IPS DF 6.9 (cell line): ENCODE data around the gene PLGRKT.
"Not testable (repeated sequence)": the region's sequence is repeated elsewhere in the genome, so short reads cannot be mapped to it uniquely, and the experiment has no call there.

Source experiments
- DNase-seq: peaks from one replicate; pipeline ENCODE4 v3.0.0-alpha.2; 2013; ENCODE audit warnings: low read depth, low spot score
- H3K27ac ChIP-seq: one replicate; pipeline ENCODE4 v1.5.1; 2013; ENCODE audit warnings: low read length, control low read depth
- H3K27me3 ChIP-seq: 2 replicates; pipeline ENCODE4 v1.6.1; 2013; ENCODE audit warnings: mild to moderate bottlenecking, low read length; ENCODE audit not compliant: control insufficient read depth, insufficient read depth
- H3K36me3 ChIP-seq: 2 replicates; pipeline ENCODE4 v1.6.1; 2013; ENCODE audit warnings: low read length; ENCODE audit not compliant: control insufficient read depth, insufficient read depth
- H3K4me1 ChIP-seq: 2 replicates; pipeline ENCODE4 v1.6.1; 2013; ENCODE audit warnings: low read length; ENCODE audit not compliant: control insufficient read depth, insufficient read depth
- H3K4me3 ChIP-seq: 2 replicates; pipeline ENCODE4 v1.5.1; 2013; ENCODE audit warnings: mild to moderate bottlenecking, low read length
- H3K9me3 ChIP-seq: 2 replicates; pipeline ENCODE4 v1.6.1; 2013; ENCODE audit warnings: low read length, inconsistent platforms; ENCODE audit not compliant: control insufficient read depth, insufficient read depth
- WGBS: extraction: QIAGEN DNeasy Blood & Tissue Kit; methylation state at CpG from one replicate; pipeline ENCODE4 v1.1.7; 2013; ENCODE audit warnings: mixed read lengths, missing lambda C conversion rate; ENCODE audit not compliant: insufficient read length, insufficient coverage; 5-methylcytosine and 5-hydroxymethylcytosine counted together

PLGRKT gene

GRCh38 chr9:5475611-5476010 is 37.9 kb upstream of the PLGRKT start:
- not testable (repeated sequence) for DNase-seq, H3K36me3 ChIP-seq, H3K4me3 ChIP-seq, H3K27ac ChIP-seq, H3K4me1 ChIP-seq, H3K9me3 ChIP-seq, H3K27me3 ChIP-seq
- WGBS, result no CpG with 5 or more reads among the region's 2 CpGs

DNA sequence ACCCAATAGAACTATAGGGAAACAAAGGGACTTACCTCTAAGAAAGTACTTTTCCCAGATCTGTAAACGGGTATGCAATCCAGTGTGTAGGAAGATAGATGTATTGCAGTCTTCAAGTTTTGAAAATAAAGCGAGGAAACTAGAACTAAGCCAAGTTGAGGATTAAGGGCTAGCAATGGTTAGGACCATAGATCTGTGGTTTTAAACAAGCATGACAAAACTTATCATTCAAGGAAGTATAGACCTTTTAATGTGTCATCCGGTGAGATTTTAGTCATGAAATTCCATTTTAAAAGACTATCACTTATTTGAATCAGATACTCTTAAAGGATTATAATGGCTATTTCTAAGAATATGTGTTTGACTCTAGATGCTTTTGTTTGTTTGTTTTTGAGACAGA is 33.1 kb upstream of the PLGRKT start:
- DNase-seq, result no peak
- Histone ChIP-seq H3K36me3 (no peaks in the 10 kb centered on the region), H3K9me3 (no peaks in the 10 kb centered on the region), H3K4me3 (no peak overlapping the region), H3K27me3 (no peaks in the 10 kb centered on the region), H3K27ac (no peak overlapping the region), H3K4me1 (no peaks in the 10 kb centered on the region)
- no CpG with 5 or more reads among the region's 3 CpGs for WGBS

- WGBS, result no CpG with 5 or more reads among the region's 1 CpG
- H3K27ac ChIP-seq, result no peak overlapping the region
- no peak overlapping the region for H3K4me3 ChIP-seq
- no peak for DNase-seq
- no peaks in the 10 kb centered on the region for H3K36me3 ChIP-seq
- no peaks in the 10 kb centered on the region for H3K4me1 ChIP-seq
- H3K9me3 ChIP-seq, result no peaks in the 10 kb centered on the region
- no peaks in the 10 kb centered on the region for H3K27me3 ChIP-seq
Measured at GRCh38 chr9:5470122-5470521, 32.4 kb upstream of the PLGRKT start.

GRCh38 chr9:5468850-5469249 is 31.1 kb upstream of the PLGRKT start:
- H3K27ac ChIP-seq, result no peak overlapping the region
- no peak for DNase-seq
- H3K36me3 ChIP-seq, result no peaks in the 10 kb centered on the region
- H3K9me3 ChIP-seq, result no peaks in the 10 kb centered on the region
- WGBS, result no CpG with 5 or more reads among the region's 5 CpGs
- no peaks in the 10 kb centered on the region for H3K27me3 ChIP-seq
- H3K4me3 ChIP-seq, result no peak overlapping the region
- no peaks in the 10 kb centered on the region for H3K4me1 ChIP-seq

GRCh38 chr9:5466766-5467165 is 29.0 kb upstream of the PLGRKT start:
- Histone ChIP-seq H3K4me1 (no peaks in the 10 kb centered on the region), H3K27ac (no peak overlapping the region), H3K36me3 (no peaks in the 10 kb centered on the region), H3K4me3 (no peak overlapping the region), H3K27me3 (no peaks in the 10 kb centered on the region), H3K9me3 (no peaks in the 10 kb centered on the region)
- no CpG with 5 or more reads among the region's 2 CpGs for WGBS
- no peak for DNase-seq

DNA sequence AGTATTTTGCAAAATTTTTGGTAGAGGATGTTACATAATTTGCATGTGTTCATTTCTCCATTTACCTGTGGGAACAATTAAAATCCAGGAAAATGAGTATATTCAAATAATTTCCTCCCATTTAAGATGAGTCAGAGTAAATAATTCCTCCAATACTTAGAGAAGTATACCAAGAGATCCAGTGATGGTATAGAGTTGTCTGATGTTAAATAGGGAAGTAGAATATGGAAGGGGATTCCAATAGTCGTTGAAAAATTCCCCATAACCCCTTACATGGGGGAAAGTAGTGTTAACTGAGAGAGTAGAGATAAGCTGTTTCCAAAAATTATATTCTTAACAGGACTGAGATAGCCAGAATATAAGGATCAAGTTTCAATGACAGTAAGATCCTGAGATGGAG is 28.3 kb upstream of the PLGRKT start:
- Histone ChIP-seq H3K4me3 (no peak overlapping the region), H3K36me3 (no peaks in the 10 kb centered on the region)
- no CpG with 5 or more reads among the region's 1 CpG for WGBS

GRCh38 chr9:5464831-5465330 is 27.2 kb upstream of the PLGRKT start:
- H3K9me3 ChIP-seq, H3K36me3 ChIP-seq, H3K4me1 ChIP-seq, H3K27me3 ChIP-seq, H3K27ac ChIP-seq, H3K4me3 ChIP-seq, DNase-seq: not testable (repeated sequence)
- no CpG with 5 or more reads among the region's 4 CpGs for WGBS

More for the DNA sequence above, 28.3 kb upstream of the PLGRKT start:
- Histone ChIP-seq H3K27ac (no peak overlapping the region), H3K4me1 (no peaks in the 10 kb centered on the region), H3K9me3 (no peaks in the 10 kb centered on the region), H3K27me3 (no peaks in the 10 kb centered on the region)
- no peak for DNase-seq

DNA sequence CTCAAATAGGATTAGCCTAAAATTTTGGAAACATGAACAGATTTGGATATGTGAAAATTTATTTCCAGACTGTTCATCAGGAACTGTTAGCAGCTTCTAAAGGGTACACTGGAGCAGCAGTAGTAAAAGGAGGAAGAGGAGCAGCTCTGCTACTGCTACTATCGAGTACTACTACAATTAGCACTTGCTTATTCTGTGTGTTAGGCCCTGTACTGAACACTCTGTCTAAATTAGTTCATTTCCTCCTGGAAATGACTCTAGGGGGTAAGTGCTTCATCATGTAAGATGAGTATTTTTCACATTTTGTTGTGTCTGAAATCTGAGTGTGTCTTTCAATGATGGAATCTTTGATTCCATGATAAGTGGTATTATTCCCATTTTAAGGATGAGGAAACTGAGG is 22.4 kb upstream of the PLGRKT start:
- H3K4me1 ChIP-seq, result no peaks in the 10 kb centered on the region
- H3K27me3 ChIP-seq, result no peaks in the 10 kb centered on the region
- no peak for DNase-seq
- no peaks in the 10 kb centered on the region for H3K36me3 ChIP-seq
- WGBS, result no CpG with 5 or more reads among the region's 1 CpG
- H3K27ac ChIP-seq, result no peak overlapping the region
- H3K9me3 ChIP-seq, result no peaks in the 10 kb centered on the region
- no peak overlapping the region for H3K4me3 ChIP-seq

GRCh38 chr9:5459289-5459829 is 21.6 kb upstream of the PLGRKT start:
- Histone ChIP-seq H3K4me1 (no peaks in the 10 kb centered on the region), H3K9me3 (no peaks in the 10 kb centered on the region), H3K36me3 (no peaks in the 10 kb centered on the region), H3K4me3 (no peak overlapping the region), H3K27me3 (no peaks in the 10 kb centered on the region), H3K27ac (no peak overlapping the region)
- WGBS, result no CpG with 5 or more reads among the region's 4 CpGs
- DNase-seq, result no peak

GRCh38 chr9:5455181-5455580 is 17.5 kb upstream of the PLGRKT start:
- no peaks in the 10 kb centered on the region for H3K27me3 ChIP-seq
- no peak for DNase-seq
- WGBS, result no CpG with 5 or more reads among the region's 2 CpGs
- no peaks in the 10 kb centered on the region for H3K36me3 ChIP-seq
- H3K4me3 ChIP-seq, result no peak overlapping the region
- H3K27ac ChIP-seq, result no peak overlapping the region
- H3K4me1 ChIP-seq, result no peaks in the 10 kb centered on the region
- no peaks in the 10 kb centered on the region for H3K9me3 ChIP-seq

- no CpG with 5 or more reads among the region's 2 CpGs for WGBS
- Histone ChIP-seq H3K27ac (no peak overlapping the region), H3K9me3 (no peaks in the 10 kb centered on the region), H3K36me3 (no peaks in the 10 kb centered on the region), H3K27me3 (no peaks in the 10 kb centered on the region), H3K4me3 (no peak overlapping the region), H3K4me1 (no peaks in the 10 kb centered on the region)
- DNase-seq, result no peak
Measured at GRCh38 chr9:5453673-5454072, 15.9 kb upstream of the PLGRKT start.
